Bronchial epithelial cell (primary cell): Measurements from ENCODE around the gene CAB39. TPM values are rescaled to one million over a fixed set of nuclear protein-coding genes. Genes with fewer than 3 reads are reported as not detected.

Experiments used
- DNase-seq: peaks from one replicate; pipeline ENCODE4 v3.0.0-alpha.2; 2010; ENCODE audit warnings: low read depth
- FAIRE-seq: peaks from 2 replicates; lab custom pipeline; 2011; peaks lifted over from hg19 to GRCh38; lab: Jason Lieb, UNC
- H3K27me3 ChIP-seq: 2 replicates; pipeline ENCODE4 v1.5.1; 2011; ENCODE audit warnings: low read length; ENCODE audit not compliant: control insufficient read depth, insufficient read depth
- H3K36me3 ChIP-seq: 2 replicates; pipeline ENCODE4 v1.5.1; 2011; ENCODE audit warnings: low read length; ENCODE audit not compliant: control insufficient read depth, insufficient read depth
- H3K4me3 ChIP-seq: 2 replicates; pipeline ENCODE4 v1.5.1; 2011; ENCODE audit warnings: mild to moderate bottlenecking, low read depth, low read length, control low read depth
- CTCF ChIP-seq: IDR thresholded peaks from 2 replicates; pipeline ENCODE4 v1.5.1; 2011; ENCODE audit warnings: mild to moderate bottlenecking, moderate library complexity, low read length, control low read depth, inconsistent platforms; ENCODE audit not compliant: insufficient read depth, severe bottlenecking
- total RNA-seq: library from RNA; depleted of rRNA; stranded (reverse); fragments of >200 nt; gene quantifications from 2 replicates; pipeline ENCODE4 v1.2.1, GENCODE V29; 2014

The CAB39 gene
- total RNA-seq, 1 donor from 2014 or later = 87.4 TPM

GRCh38 chr2:230666885-230667712, 45.5 kb upstream of the CAB39 start:
- no peak for TF ChIP-seq CTCF
- H3K36me3 ChIP-seq = no peaks in the 10 kb centered on the region
- H3K4me3 ChIP-seq = no peak overlapping the region
- DNase-seq = peak; percentile 86
- no peak for FAIRE-seq
- H3K27me3 ChIP-seq = no peaks in the 10 kb centered on the region

GRCh38 chr2:230668184-230668938, 44.3 kb upstream of the CAB39 start:
- TF ChIP-seq CTCF = no peak
- FAIRE-seq (peak; percentile 92), DNase-seq (peak; percentile 66)
- Histone ChIP-seq H3K4me3 (no peak overlapping the region), H3K36me3 (no peaks in the 10 kb centered on the region), H3K27me3 (no peaks in the 10 kb centered on the region)

GRCh38 chr2:230668939-230669303, 43.7 kb upstream of the CAB39 start:
- FAIRE-seq (no peak), DNase-seq (no peak)
- no peak for TF ChIP-seq CTCF

GRCh38 chr2:230669386-230669950, 43.2 kb upstream of the CAB39 start:
- no peaks in the 10 kb centered on the region for H3K27me3 ChIP-seq
- FAIRE-seq (no peak), DNase-seq (no peak)
- TF ChIP-seq CTCF = no peak
- no peaks in the 10 kb centered on the region for H3K36me3 ChIP-seq
- no peak overlapping the region for H3K4me3 ChIP-seq

More at GRCh38 chr2:230668939-230669303, 43.7 kb upstream of the CAB39 start:
- Histone ChIP-seq H3K36me3 (no peaks in the 10 kb centered on the region), H3K4me3 (no peak overlapping the region), H3K27me3 (no peaks in the 10 kb centered on the region)

- DNase-seq (no peak), FAIRE-seq (no peak)
- H3K27me3 ChIP-seq = no peaks in the 10 kb centered on the region
- TF ChIP-seq CTCF = no peak
- H3K36me3 ChIP-seq = no peaks in the 10 kb centered on the region
- H3K4me3 ChIP-seq = no peak overlapping the region
Observed at GRCh38 chr2:230671117-230671516, 41.5 kb upstream of the CAB39 start.
